Activated CD4-positive, CD25-positive, alpha-beta regulatory T cell (primary cell): ENCODE data around the gene OXNAD1.
A peak's percentile ranks its signal among the peaks of the same experiment; 100 is the strongest.
"Not testable (repeated sequence)": the region's sequence is repeated elsewhere in the genome, so short reads cannot be mapped to it uniquely, and the experiment has no call there.

Experiments
- DNase-seq, 4 experiments: peaks; one replicate each; lab custom pipeline; 2025; lab: John Stamatoyannopoulos, UW

OXNAD1 gene

DNA sequence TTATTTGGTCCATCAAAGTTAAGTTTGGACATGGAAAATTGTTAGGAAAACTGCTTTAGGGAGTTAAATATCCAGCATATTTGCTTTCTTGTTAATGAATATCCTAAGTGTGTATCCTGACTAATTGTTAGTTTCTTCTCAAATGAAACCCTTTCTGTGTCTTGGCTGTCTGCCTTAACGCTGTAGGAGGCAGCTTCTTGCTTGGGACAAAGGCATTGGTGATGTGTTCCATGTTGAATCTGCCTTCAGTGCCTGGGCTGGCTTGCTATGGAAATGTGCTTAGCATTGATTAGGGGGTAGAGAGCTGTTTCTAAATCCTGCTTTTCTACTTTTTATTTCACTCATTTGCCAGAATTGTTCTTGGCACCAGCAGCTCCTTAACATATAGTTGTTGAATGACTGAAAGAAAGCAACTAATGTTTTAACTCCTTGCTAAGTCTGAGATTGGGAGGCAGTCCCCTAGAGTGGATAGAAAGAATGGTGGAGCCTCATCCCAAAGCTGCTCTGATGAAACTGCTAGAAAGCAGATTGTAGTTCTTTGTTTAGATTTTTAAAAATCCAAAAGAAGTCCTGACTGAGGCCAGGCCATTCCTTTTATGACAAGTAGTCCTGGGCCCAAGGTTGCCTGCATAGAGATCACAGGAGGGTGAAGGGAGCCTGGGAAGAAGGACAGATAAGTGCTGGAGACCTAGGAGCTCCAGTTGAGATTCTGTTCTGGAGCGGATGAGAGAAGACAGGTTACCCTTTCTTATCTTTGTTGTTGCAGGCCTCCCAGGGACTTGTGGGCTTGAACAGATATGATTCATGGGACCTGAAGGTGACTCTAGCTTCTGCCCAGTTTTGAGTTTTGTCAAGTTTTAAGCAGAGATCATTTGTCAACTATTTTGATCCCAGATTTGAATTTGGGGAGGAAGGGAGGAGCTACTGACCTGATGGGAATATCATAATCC lies 39.3 kb downstream of the OXNAD1 start:
- DNase-seq, result no peak

DNA sequence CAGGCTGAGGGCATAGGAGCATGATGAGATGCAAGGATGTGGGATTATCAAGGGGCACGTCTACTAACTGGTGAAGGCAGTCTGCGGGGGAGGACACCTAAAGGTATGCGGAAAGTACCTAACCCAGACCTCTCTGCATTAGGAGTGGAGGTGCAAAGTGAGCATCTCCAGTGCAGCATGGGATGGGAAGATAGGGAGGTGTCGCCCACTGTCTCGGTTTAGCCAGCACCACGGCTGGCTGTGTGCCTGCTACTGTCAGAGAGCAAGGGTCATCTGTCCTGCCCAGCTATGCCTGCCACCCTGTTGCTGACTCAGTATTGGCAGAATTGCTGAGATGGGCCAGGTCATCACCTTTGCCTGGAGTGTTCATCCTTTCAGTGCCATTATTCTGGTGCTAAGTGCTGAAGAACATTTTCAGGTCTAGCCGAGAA lies 40.1 kb downstream of the OXNAD1 start:
- no peak for DNase-seq

DNA sequence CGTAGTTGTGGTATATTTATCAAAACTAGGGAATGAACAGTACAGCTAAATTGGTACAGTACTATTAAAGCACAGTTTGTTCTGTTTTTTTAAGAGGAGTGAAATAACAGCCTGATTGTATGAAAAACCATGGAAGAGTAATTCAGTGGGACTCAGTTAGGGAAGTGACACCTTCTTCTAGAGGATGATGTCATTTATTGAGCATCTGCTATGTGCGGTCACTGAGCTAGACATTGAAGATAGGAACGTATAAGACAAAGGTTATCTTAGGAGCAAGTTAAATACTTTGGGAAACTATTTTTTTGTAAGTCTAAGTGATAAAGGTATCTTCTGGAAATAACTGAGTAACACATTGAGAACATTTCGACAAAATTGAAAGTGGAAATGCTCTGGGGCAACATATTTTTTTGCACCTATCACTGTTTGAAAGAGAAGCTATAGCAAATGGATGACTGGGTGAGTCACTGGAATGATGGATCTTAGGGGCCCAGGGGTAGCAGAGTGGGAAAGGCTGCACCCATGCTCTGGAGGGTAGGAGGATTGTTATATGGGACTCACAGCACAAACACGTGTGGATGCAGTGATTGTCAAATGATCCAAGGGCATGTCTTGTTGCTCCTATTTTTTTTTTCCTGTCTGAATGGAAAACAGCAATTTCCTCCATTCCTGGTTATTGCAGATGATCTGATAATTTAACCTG lies 43.0 kb downstream of the OXNAD1 start:
- no peak for DNase-seq

DNA sequence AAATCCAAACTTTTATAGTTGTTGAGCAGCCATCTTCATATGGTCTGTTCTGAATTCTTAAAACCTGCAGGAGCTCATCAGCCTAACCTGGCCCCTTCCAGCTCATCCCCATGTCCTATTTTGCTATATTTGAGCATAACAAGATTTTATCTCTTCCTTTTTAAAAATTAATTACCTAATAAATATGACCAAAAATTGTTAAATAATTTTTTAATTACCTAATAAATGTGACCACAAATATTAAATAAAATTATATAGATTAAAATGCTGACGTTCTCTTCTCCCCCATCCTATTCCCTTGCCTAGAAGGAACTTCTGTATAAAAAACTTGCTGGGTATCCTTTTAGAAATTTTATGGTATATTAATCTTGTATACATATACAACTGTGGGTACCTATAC lies 43.7 kb downstream of the OXNAD1 start:
- no peak for DNase-seq

DNA sequence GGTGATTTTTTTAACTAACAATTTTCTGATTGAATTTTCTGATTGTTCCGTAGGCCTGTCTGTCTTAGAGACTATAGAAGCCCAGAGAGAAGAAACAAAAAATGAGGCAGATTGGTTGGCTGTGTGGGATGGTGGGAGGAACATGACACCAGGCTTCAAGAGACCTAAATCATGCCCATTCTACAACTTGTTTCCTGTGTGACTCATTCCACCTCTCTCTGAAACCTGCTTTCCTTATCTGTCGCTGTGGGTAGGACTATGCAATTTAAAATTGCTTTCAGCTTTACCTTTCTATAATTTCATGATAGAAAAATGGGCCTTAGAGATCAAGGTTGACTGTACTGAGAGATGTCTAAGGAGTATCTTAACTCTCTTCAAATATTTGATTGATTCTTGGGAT lies 44.5 kb downstream of the OXNAD1 start:
- DNase-seq, result no peak

DNA sequence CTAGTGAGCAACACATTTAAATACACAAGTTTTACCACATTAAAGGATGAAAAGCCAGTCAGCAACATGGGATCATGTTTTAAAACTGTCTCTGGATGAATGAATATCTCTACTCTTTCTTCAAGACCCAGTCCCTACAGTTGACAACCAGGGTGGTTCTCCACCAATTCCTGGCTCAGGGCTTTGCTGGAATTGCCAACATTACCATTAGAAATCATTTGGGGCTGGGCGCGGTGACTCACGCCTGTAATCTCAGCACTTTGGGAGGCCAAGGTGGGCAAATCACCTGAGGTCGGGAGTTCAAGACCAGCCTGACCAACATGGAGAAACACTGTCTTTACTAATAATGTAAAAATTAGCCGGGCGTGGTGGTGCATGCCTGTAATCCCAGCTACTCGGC lies 45.5 kb downstream of the OXNAD1 start:
- not testable (repeated sequence) for DNase-seq

DNA sequence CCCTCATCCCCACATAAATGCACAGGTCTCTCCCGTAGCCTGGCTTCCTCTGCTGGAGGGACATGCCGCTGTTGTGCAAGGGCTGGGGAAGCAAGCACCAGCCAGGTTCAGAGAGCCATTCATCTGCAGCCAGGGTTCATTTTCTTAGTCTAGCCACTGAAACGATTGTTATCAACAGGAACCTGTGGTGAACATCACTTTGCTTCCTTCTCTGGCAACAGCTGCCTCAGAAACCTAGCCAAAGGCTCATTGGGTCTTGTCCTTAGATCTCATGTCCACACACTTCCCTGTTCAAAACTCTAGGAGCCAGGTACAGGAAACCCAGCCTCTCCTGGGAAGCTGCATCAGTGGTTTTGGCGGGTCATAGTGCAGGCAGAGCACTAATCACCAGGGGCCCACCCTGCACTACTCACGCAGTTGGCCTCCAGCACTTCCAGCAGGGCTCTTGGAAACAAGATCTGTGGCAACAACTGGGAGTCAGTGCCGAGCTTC lies 47.0 kb downstream of the OXNAD1 start:
- DNase-seq, result no peak

DNA sequence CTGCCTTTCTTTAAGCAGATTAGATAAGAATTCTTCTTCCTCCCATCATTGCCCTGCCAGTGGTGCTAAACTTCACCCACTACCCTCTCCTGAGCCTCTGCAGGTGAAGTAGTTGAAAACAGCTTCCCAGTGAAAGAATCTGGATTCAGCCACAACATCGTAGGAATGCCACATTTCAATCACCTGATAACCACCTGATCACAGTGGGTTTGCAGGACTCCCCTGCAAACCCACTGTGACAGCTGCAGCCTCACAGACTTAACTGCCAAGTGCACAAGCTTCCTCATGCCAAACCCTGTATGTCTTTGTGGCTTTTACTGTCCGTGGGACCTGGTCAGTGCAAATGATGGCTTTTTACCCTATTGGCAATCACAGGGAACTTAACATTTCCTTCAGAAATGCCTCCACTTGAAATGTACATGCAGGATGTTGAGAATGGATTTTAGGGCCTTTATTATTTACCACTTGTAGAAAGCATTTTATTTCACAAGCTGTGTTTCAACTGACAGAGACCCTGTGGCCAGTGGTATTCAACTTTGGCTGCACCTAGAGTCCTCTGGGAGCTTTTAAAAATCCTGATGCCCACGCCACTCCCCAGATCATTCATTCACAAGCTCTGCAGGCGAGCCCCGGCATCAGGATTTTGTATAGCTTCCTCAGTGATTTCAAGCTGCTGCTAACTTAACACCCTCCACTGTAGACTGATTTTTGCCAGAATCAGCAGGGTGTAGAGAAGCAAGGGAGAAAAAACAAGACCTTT lies 49.1 kb downstream of the OXNAD1 start:
- no peak for DNase-seq

DNA sequence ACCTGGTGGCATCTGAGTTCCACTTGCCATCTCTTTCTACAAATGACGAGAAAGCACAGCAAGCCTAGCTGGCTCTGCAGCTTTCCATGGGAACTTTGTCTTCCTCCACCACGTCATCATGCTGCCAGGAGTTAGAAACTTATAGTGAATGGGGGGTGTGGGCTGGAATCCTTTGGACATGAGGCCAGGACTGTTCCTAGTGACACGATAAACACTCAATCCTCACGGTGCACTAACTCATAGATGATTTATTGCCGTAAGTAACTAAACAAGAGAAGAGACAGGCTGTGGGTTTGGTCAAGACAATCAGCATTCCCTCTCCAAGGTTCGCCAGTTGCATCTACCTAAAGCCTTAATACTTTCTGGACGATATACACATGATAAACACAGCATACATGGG lies 50.6 kb downstream of the OXNAD1 start:
- no peak for DNase-seq

DNA sequence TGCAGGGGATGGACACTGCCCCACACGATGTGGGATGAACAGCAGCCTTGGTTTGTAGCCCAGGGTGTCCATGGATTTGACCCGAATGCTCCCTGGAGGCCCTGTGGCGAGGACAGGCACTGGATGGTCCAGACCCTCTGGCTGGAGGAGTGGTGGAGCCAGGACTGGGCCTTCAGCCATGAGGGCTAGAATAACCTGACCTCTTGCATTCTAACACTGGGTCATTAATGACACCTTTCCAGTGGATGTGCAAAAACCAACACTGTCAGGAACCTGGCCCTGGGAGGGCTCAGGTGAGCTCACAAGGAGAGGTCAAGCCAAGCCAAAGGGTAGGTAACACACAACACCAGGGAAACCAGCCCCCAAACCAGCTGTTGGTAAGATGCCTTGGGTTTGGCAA lies 51.4 kb downstream of the OXNAD1 start:
- DNase-seq, result no peak

DNA sequence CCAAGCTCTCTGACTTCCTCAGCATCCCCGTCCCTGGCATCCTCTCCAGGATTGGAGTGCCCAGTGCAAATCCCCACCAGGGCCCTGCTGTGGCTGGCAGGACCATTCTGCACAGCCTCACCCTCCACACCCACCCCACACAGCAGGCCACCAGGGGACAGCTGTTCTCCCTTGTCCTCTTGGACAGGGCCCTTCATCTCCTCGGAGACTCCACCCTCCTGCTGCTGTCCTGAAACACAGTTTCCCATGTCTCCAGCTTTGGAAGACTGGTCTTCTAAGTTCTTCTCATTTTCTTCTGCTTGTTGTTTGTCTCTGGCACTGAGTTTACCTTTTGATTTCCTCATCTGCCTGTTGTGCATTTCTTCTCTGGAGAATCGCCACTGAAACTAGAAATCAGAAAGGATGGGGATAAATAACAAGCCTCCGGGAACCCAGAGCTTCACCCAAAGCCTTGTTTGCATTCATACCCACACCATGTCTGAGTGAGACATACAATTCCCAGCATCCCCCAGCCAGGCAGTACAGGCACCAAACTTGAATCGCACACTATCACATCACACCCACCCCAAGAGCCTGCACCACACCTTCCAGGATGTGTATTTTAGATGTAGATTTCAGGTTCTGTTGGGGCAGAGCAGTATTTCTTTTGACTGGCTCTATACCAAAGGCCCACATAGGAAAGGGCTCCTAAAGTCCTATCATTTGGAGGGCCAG lies 52.0 kb downstream of the OXNAD1 start:
- DNase-seq, result no peak

DNA sequence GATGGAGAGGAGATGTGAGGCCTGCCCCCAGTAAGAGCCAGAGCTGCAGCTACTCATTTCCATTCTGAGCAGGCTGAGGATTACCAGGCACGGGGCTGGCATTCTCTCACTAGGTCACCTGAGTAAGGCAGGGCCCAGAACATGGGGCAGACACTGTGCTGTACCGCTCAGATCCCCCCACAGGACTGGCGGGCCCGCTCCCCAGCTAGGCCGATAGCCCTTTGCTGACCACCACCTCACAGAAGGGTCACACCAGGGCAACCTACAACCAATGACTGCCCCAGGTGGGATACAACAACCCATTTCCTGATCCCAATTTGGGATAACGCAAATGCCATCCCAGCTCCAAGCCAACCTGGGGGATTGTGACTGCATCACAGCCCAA lies 52.5 kb downstream of the OXNAD1 start:
- no peak for DNase-seq

DNA sequence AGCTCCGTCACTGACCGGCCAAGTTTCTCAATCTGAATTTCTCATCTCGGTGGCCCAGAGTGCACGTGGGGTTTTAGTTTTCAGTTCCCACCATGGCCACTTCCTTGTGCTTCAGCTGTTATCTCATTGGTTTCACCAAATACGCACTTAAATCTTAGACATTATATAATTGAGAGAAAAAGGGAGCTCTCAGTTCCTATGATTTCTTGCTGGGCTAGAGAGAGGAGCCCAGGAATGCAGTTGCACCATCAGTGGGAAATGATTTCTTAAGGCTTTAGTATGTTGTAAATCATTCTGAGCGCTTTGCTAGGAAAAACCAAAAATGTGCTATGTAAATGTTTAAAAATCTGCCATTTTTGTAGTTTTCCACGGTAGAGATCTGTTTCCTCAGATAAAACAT lies 53.2 kb downstream of the OXNAD1 start:
- DNase-seq, result no peak

DNA sequence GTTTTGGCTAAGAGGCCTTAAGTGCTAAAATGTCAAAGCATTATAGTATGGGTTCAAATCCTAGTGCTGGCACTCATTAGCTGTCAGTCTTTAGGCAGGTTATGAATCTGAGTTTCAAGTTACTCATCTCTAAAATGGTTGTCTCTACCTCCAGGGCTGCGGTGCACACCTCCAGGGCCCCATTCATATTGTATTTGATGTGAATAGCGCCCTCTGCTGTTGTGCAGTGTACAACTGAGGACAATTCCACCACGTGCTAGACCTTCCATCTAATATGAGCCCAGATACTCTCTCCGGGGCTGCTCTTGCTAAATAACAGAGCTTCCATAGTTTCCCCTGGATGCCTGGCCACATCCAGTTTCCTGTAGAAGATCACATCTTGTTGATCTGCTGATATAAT lies 54.3 kb downstream of the OXNAD1 start:
- DNase-seq, result peak; percentile 56 to 65 (median 61)

DNA sequence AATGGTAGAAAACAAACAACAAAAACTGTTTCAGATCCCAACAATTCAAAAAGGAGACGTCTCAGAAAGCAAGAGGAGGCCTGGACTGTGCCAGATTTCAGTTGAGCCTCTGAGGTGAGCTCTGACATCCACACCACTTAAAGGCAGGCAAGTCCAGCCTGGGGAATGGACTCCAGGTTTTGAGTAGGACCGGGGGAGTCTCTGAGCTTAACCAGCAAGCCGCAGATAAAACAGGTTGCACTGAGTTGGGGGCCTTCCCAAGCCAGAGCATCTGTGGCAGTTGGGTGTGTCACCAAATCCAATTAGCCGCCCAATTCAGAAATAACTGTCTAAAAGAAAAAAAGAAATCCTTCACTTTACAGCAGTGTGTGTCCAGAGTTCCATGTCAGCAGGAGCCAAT lies 54.7 kb downstream of the OXNAD1 start:
- DNase-seq, result no peak

DNA sequence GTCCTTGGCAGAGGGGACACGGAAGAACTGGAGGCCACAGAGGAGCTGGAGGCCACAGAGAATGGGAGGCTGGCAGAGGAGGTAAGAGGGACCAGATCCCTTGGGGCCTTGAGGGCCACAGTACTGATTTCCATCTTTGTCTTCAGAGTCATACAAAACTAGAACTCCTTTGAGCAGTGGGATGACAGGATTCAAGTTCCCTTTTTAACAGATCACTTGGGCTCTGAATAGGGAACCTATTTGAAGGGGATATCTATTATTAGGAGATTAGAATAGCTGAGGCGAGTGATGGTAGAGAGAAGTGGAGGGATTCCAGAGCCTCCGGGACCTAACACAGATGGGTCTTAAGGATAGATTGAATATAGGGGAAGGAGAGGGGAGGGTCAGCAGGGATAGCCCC lies 55.7 kb downstream of the OXNAD1 start:
- DNase-seq, result no peak

DNA sequence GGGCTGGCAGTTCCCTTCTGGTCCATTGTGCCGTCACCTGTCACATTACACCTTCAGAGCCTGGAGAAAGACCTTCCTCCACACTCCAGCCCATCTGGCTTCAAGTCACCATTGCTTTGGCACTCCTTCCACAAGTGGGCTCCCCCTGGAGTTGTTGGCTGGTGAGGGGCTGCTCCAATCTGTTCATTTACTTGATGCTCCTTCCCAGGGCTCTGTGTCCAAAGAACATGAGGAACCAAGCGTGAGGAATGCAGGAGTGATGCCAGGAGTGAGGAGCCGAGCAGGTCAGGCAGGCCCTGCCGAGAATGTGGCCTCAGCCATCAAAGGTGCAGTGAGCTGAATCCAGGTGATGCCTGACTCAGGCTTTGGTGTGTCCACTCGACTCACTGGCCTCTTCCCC lies 57.2 kb downstream of the OXNAD1 start:
- no peak for DNase-seq

DNA sequence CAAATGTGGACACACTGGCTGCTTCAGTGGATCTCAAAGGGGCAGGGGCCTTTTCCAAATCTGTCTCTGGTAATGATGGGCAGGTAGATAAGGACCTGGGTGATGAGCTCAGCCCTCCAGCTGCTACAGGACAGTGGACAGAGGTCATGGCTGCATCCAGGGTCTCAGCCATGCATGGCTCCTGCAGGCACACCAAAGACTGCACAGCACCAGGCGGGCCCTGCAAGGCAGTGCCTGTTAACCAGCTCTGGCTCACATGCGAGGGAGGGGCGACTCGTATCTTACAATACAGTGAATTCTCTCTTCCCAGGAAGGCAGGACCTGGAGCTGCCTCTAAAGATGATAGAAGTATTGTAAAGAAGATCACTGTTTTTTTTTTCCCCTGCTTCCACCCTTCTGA lies 58.7 kb downstream of the OXNAD1 start:
- no peak for DNase-seq

DNA sequence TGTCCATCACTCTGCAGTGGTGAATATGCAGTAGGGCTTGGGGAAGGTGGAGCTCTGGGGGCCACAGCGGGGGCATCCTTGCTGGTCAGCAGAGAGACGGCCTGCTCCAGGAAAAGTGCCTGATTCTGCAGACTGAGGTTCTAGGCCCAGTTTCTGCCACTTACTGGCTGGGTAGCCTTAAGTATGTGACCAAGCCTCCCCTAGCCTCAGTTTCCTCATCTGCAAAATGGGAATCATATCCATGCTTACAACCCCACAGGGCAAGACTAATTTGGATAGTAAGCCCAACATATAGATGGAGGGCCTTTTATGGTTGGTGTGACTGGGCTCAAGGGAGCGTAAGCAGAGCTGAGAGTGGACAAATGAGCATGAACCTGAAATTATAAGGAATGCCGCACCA lies 60.8 kb downstream of the OXNAD1 start:
- no peak for DNase-seq

DNA sequence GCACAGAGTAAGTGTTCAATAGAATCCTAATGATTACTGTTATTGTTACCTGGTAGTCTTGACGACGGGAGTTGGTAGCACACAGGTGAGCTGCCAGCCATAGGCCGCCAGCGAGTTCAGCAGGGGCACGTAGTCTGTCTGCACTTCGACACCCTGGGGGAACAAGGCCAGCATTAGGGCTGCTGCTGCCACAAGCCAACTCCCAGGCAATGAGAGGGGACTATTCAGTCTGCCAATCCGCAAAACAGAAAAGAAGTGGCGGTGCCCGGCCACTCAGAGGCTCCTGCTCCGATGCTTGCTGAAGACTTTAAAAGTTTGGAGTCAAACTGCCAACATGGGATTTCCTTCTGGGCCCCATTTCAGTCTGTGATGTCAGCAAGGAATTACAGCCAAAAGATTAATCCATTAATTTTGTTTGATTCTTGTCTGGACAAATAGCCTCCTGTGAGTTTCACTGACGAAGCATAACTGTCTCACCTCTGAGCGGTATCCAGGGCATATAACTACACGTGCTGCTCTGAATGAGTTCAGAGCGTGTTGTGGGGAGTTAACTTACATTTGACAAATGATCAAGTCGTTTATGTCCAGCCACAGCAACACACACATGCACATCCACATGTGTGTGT lies 61.8 kb downstream of the OXNAD1 start:
- no peak for DNase-seq

DNA sequence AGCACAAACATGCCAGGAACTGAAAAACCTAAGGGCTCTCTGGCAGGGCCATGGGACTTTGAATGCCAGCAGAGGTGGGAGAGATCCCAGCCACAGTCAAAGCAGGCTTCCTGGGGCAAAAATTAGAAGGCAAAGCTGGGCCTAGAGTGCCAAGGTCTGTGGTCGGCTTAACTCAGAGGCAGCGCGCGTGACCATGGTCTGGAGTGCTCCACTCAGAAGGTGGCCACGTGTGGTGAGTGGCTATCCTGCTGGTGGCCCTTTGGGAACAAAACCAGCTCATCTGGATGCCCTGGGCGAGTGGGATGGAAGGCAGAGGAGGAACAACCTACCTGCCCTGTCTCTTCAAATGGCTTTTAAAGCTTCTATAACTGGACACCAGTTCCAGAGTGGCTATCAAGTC lies 63.1 kb downstream of the OXNAD1 start:
- no peak for DNase-seq
